Kasumi-1 (cell line): Measurements from ENCODE around the gene CYP2J2.
"Not testable (repeated sequence)": the region's sequence is repeated elsewhere in the genome, so short reads cannot be mapped to it uniquely, and the experiment has no call there.

Experiments used
- DNase-seq, 2 experiments: peaks; one replicate each; lab custom pipeline; 2025; lab: John Stamatoyannopoulos, UW

The CYP2J2 gene

DNA sequence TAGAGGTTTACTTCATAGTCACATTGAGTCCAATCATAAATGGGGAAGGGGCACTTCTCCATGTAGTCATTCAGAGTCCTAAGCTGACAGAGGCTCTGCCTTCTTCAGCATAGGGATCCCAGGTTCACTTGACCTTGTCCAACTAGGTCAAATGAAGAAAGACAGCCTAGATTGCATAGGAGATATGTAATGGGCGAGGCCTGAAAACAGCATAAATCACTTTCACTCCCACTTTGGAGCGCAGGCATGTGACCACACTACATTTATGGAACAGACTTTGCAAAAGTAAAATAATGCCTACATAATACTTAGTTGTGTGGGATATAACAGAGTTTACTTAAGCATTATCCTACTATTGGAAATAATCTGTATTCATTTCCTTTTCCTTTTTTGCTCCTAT lies 60.1 kb downstream of the CYP2J2 start:
- no peak for DNase-seq

DNA sequence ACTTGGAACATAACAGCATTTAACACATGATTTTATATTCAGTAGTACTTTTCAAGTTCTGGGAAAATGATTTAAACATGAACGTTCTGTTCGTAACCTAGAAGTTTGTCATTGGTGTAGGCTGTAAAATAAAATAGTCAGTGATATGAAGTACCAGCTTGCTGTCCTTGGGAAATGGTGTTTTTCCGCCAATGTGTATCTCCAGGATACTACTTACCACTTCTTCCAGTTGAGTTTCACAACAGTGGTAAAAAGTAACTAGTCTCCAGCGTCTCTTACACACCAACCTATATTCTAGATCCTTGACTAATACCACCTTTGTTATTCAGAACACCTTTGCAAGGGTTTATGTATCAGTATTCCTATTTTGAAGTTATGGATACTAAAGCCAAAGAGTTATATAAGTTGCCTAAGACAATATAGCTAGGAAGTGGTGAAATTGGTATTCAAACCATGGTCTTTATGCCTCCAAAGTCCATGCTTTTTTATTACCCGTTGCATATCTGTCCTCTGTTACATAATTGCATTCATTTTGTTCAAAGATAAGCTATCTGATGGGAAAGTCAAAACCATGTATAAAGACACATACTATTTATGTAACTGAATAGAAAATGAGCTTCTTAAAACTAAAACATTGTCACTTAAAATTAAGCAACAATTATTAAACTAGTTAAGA lies 68.8 kb downstream of the CYP2J2 start:
- no peak for DNase-seq

DNA sequence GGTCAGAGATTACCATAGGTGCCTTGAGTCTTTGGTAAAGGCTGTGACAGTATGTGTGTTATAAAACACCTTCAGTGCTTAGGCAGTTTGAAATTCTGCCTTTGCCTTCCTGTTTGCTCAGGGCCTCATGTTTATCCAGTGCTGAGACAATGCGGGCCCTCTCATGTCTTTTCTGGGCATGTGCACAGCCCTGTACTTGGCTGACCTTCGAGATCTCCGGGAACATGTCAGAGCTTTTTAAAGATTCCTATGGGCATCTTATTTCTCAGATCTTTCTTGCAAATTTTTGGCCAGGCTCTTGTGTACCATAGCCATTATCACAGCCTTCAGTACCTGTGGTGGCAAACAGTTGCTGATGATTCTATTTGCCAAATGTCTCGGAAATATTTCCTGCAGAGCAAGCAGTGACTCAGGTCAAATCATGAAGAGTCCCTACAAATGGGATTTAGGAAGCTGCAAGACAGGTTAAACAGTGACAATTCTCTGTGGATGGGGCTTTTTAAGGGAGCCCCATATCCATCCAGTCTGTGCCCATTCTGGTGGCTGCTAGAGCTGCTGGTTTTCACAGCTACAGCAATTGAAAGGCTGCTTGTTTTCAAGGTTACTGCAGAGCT lies 69.7 kb downstream of the CYP2J2 start:
- DNase-seq: no peak

DNA sequence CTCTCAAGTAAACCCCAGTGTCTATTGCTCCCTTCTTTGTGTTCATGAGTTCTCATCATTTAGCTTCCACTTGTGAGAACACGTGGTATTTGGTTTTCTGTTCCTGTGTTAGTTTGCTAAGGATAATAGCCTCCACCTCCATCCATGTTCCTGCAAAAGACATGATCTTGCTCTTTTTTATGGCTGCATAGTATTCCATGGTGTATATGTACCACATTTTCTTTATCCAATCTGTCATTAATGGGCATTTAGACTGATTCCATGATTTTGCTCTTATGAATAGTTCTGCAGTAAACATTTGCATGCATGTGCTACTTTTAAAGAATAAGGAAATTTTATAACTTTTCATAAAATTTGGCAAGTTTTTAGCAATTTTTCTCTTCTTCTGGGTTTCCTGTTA lies 71.3 kb downstream of the CYP2J2 start:
- not testable (repeated sequence) for DNase-seq

DNA sequence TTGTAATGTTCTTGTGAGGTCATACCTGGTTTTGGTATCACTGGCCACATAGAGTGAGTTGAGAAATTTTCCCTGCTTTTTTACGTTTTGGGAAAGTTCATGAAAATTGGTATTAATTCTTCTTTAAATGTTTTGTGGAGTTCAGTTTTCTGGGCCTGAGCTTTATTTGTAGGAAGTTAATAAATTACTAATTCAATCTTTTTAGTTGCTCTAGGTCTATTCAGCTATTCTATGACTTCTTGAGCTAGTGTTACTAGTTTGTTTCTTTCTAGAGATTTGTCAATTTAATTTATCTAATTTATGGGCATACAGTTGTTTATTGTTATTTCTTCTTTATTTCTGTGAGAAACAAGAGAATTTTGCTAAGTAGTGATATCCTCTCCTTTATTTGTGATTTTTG lies 74.5 kb downstream of the CYP2J2 start:
- no peak for DNase-seq

DNA sequence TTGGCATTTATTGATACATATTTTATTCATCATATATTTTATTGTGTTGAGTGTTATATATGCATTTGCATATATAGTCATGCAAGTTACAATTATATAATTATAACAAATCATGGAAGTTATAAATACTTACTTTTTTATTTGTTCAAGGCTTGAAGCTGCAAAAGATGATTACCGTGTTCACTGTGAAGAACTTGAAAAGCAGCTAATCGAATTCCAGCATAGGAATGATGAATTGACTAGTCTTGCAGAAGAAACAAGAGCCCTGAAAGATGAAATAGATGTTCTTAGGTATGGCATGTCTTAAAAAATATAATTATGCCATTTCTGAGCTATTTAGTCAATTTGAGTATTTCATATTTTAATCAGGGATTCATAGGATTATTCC lies 79.7 kb downstream of the CYP2J2 start:
- no peak for DNase-seq

DNA sequence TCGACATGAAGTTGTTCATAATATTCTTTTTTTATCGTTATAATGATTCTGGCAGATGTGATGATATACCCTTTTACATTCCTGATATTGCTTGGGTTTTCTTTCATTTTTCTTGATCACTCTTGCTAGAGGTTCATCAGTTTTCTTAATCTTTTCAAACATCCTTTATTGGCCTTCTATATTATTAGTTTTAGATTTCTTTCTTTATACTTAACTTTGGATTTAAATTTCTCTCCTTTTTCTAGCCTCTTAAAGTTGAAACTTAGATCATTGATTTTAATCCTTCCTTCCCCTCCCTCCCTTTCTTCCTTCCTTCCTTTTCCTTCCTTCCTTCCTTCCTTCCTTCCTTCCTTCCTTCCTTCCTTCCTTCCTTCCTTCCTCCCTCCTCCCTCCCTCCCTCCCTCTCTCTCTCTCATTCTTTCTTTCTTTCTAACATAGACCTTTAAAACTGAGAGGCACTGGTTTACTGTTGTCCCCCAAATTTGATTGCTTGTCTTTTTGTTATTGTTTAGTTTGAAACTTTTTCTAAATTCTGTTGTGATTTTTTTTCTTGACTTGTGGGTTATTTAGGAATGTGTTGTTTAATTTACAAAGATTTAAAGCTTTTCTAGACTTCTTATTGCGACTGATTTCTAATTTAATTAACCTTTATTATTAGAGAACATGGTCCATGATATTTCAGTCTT lies 80.2 kb downstream of the CYP2J2 start:
- no peak for DNase-seq

DNA sequence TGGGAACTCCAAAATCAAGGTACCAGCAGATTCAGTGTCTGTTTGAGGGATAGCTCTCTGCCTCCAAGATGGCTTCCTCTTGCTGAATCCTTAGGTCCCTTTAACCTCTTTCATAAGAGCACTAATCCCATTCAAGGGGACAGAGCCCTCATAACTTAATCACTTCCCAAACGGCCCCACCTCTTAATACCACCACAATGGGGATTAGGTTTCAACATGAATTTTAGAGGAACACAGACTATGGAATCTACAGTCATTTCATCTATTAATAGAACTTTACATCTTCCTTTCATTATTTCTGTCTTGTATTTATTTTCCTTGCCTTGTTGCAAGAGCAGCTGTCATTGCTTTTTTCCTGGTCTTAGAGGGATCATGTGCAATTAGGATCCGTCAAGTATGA lies 81.5 kb downstream of the CYP2J2 start:
- DNase-seq: no peak
